Loucy (cell line): ENCODE results near the gene ADRM1.

Experiments used
- EZH2phosphoT487 ChIP-seq: fragments of 200-600 bp; IDR thresholded peaks from 2 replicates; pipeline ENCODE4 v1.6.1; 2018; ENCODE audit warnings: antibody characterized with exemption, mild to moderate bottlenecking, moderate library complexity, borderline replicate concordance
- TF ChIP-seq, protein P1 (sequence below): fragments of 200-600 bp; sonication (generic); conservative IDR thresholded peaks from 2 replicates; pipeline ENCODE4 v1.5.1; 2014; ENCODE audit warnings: mild to moderate bottlenecking, antibody characterized with exemption, low read length

DNA sequence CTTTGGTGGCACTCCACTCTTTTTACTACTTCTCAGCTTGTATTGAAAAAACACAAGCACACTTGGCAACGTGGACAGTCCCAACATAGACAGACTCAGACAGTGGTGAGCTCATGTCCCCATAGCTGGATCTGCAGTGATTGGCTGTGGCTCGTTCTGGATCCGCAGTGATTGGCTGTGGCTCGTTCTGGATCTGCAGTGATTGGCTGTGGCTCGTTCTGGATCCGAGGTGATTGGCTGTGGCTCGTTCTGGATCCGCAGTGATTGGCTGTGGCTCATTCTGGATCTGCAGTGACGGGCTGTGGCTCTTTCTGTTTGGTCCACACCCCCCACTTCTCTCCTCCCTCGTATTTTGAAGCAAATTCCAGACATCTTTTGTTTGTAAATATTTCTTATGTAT lies 36.5 kb upstream of the ADRM1 start:
- TF ChIP-seq, protein P1, sequence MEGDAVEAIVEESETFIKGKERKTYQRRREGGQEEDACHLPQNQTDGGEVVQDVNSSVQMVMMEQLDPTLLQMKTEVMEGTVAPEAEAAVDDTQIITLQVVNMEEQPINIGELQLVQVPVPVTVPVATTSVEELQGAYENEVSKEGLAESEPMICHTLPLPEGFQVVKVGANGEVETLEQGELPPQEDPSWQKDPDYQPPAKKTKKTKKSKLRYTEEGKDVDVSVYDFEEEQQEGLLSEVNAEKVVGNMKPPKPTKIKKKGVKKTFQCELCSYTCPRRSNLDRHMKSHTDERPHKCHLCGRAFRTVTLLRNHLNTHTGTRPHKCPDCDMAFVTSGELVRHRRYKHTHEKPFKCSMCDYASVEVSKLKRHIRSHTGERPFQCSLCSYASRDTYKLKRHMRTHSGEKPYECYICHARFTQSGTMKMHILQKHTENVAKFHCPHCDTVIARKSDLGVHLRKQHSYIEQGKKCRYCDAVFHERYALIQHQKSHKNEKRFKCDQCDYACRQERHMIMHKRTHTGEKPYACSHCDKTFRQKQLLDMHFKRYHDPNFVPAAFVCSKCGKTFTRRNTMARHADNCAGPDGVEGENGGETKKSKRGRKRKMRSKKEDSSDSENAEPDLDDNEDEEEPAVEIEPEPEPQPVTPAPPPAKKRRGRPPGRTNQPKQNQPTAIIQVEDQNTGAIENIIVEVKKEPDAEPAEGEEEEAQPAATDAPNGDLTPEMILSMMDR, result no peak
- TF ChIP-seq EZH2phosphoT487, result no peak
